NCI-H2196 treated with DMSO at 0.1 percent for 48 hours (cell line): Measurements from ENCODE around the gene FOXF1.

Experiments used
- DNase-seq: peaks from one replicate; lab custom pipeline; 2025; ENCODE audit not compliant: unreplicated experiment; lab: John Stamatoyannopoulos, UW

The FOXF1 gene

DNA sequence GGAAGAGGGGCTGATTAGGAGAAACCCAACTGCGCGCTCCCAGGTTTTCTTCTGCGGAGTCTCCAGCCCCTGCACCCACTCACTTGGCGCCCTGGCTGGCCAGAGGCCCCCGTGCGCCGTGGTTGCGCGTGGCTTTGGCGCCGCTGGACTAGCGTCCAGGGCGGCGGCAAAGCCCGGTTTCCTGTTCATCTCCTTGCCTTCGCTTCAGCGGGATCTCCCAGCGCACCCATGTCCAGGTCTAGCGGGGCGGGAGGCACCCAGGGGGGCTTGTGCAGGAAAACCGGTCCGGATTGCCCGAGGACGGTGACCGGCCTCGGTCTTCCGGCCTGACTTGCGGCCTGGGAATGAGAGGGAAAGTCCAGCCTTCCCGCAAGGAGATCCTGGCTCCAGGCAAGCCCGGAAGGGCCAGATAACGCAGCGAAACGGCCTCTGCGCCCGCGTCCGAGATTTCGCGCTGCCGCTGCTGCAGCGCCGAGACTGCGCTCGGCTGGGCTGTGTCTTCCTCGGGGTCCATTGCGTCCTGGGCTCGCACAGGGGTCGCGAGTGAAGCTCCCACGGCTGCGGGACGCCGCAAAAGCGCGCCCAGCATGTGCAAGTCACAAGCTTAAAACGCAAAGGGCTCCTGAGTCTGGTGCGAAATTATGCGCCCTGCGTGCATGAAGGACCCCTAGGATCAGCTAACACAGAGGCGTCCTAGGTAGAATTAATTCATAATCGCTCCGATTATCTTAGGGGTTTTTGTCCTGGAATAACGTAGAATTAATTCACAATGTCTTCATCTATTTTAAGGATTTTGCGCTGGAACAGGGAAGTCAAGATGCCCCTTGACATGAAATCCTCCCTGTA, 5.7 kb downstream of the FOXF1 start:
- no peak for DNase-seq

DNA sequence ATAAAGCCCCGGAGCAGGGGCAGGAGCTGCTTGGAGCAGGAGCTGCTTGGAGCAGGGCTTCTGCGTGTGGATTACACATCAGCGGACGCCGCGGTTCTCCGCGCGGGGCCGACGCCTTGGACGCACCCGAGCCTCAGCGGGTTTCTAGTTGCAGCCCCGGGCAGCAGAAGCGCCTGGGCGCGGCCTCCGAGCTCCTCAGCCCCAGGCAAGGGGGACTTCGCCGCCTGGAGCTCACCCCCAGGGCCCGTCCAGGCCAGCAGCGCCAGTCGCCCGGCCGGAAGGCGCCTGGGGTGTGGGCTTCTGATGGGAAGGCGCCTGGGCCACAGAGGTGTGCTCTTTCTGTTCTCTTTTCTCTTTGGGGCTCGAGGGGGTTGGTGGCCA, 6.3 kb downstream of the FOXF1 start:
- no peak for DNase-seq

DNA sequence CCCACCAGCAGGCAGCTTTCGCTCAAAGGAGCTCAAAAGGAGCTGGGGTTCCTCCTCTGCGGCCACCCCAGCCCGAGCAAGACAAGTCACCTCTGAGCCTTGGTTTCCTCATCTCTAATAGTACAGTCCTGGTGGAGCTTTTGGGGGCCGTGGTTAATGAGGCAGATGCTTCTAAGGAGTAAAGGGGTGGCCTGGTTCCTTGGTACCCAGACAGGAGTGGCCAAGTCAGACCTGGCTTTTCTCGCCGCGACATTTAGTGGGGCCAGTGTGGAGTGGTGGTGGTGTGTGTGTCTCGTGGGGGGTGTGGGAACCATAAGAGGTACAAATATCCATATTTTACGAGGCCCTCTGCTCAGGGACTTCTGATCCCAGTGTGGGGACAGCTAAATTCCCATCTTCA, 6.7 kb downstream of the FOXF1 start:
- DNase-seq, result no peak

DNA sequence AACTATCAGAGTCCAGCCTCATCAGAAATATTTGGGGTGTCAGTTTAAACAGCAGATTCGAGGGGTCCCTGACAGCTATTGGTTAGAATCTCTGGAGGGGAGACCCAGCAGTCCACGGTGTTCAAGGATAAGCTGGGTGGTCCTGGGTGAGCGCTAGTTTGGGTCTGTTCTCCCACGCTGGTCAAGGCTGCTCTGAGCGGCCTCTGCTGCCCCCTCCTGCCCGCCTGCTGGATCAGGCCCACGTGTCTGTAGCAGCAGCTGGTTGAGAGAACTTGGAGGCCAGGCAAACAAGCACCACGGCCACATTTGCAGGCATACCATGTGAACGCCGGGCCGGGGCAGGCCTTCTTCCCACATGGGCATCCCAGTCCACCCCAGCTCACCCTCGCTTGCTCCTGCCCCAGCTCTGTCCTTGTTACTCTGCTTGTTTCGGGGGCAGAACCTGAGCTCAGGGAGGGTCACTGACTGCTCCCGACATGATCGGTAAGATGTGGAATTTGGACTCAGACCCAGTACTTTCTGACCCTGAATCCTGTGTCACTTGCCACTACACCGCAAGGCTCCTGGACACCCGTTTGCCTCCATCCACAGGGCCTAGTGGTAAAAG, 7.4 kb downstream of the FOXF1 start:
- no peak for DNase-seq

DNA sequence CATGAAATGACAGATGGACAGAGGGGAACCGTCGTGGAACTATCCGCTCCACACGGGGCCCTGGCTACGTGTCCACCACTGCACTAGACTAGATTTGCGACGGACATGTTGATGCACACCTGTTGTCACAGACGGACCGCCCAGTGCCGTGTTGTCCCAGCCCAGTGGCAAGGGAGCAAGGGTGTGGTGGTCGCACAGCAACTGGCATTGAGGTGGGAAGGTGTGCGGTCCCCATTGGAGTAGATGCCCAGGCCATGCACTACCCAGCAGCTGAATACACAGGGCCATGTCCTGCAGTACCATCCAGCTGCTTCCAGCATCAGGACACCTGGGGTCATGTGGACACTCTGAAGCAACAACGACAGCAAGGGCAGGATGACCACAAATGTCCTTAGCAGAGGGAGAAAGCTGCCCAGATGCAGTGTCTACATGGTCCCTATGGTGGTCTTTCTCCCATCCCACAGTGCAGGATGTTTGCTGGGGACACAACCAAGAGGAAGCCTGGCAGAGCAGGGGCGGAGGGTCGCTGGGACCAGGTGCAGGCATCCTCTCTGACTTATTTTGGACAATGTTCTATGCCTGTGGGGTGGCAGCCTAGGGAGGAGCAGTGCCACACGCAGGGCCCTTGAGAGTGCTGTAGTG, 8.8 kb downstream of the FOXF1 start:
- DNase-seq, result no peak

DNA sequence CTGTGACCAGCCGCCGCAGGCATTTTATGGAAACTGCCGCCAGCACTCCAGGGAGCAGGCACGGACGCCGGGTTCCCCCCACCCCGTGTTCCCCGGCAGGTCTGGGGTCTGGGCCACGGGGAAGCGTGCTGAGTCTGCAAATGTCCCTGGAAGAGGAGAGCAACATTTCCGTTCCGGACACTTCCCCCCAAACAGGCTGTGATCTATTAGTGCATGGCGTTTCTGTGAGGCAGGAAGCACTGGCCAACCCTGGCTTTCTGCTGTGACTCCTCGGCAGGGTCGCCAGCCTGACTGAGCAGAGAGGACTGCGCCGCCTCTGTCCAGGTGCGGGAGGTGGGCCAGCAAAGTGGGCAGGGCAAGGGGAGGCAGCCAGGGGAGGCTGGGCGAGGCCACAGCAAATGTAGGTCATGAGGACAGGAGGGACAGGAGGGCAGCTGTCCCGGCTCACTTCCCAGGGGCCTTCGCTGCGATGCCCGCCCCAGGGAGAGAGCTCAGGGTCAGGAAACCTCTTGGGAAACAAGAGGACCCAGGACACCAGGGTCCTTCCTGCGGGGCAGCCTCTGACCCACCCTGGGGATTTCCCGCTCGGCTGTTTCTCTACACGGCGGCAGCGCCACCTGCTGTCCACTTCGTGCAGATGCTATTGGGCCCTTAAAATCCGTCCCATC, 9.5 kb downstream of the FOXF1 start:
- no peak for DNase-seq

DNA sequence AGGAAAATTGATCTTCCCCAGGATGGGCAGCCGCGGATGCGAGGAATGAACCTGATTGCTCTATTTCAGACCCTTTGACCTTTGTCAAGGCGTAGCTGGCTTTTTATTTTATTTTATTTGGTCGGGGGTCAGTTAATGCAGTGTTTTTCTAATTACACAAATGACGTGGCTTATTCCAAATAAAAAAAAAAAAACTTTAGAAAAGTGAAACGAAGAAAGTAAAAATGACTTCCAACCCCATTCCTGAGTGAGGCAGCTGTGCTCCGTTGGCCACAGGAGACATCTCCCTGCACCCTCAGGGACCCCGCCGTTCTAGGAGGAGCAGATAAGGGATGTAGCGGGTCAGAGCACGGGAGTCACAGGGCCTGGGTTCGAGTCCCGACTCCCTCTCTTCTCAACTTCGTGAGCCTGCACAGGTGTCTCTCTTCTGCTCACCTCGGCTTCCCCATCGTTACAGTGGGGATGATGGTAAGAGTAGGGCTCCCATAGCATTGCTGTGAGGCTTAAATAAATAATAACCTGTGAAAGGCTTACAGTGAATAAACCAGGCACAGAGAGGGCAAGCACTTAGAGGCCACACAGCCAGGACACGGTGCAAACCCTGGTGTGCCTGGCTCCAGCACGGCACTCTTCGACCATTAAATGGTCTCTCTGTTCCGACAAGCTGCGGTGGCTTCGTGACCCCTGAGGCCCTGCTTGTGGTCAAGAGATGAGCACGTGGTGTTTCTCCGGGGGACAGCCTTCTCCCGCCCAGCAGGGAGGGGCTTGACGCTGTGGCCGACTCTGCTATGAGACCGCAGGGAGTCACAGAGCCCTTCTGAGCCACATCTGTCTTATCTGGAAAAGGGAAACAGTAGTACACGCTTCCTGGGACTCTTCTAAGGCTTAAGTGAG, 10.2 kb downstream of the FOXF1 start:
- DNase-seq, result no peak

DNA sequence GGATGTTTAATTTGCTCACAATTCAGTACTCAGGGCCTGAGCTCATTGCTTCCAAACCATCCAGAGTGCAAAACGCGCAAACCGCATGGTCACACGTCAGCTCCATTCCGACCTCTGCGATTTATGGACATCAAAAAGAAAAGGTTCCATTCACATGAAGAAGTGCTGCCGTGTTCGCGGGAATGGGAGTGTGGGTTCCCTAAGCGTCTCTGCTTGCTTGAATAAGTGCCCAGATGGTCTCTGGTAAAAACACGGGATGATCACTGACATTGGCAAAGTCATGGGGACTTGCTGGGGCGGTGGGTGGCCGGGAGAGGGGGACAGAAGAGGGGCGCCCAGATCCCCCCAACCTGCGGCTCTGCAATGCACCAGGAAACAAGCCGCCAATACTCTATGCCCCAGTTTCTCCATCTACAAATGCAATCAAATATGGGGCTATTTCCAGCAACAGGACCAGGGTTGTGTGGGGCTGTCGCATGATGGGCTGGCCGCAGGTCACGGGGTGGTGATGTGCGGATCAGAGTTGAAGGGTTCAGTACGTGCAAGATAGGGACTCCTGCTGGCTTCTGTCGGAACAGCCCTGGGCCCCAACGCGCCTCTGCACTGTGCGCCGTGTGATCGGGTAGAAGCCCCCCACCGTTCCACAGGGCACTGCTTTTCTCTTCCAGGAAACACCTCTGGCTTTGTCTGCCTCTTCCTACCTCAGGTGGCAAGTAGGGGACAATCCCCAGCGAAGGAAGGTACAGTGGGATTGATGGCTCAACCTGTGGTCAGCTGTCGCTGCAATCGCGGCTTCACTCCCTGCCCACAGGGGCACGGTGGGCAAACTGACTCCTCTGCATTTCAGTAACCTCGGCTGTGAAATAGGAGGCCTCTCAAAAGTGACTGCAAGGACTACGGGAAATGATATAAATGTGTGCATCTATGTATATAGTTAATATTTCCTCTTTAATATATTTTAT, 11.2 kb downstream of the FOXF1 start:
- DNase-seq, result no peak

DNA sequence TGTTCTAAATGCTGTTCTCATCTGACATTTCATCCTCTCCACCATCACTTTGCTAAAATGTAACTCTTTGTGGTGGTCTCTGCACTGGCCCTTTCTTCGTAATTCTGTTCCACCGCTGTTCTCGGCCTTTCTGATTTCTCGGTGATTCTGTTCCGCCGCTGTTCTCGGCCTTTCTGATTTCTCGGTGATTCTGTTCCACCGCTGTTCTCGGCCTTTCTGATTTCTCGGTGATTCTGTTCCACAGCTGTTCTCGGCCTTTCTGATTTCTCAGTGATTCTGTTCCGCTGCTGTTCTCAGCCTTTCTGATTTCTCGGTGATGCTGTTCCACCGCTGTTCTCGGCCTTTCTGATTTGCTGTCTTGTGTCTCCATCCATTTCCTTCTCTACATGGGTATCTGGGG, 12.3 kb downstream of the FOXF1 start:
- DNase-seq, result no peak

DNA sequence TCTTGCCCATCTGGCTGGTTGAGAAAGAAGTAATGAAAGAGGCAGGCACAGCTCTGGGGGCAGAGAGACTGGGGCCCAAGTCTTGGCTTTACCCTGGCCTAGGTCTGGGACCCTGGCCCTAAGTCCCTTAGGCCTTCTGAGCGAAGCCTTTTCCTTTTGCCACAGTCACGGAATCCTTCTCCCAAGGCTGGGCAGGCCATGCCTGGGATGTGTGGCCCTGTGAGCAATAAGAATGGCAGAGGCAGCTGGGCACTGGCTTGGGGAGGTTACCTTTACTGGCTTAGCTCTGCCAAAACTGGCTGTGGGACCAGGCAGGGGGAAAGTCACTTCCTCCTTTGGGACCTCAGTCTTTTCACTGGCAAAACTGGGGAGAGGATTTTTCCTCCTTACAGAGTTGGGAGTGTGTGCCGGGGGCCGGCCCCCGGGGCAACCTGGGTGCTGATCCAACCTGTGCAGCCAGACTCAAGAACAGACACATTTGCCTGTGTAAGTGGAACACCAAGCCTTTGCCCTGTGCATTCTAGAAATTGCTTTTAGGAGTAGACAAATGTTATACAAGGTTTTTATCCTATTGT, 12.9 kb downstream of the FOXF1 start:
- no peak for DNase-seq

DNA sequence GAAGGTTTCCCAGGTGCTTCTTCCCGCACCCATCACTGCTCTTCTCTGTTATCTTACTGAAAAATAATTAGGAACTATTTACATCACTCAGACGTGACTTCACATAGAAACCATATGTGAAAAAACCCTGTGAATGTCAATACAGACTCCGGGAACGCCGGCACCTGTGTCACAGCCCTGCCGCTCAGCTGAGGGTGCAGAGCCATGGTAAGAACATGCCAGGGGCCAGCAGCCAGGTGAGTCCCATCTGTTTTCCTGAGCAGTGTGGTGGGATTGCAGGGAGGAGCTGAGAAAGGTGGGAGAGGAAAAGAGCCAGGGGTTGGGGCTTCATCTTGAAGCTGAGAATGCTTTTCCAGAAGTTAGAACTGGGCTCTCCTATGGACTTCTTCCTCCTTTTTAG, 13.7 kb downstream of the FOXF1 start:
- DNase-seq, result no peak

DNA sequence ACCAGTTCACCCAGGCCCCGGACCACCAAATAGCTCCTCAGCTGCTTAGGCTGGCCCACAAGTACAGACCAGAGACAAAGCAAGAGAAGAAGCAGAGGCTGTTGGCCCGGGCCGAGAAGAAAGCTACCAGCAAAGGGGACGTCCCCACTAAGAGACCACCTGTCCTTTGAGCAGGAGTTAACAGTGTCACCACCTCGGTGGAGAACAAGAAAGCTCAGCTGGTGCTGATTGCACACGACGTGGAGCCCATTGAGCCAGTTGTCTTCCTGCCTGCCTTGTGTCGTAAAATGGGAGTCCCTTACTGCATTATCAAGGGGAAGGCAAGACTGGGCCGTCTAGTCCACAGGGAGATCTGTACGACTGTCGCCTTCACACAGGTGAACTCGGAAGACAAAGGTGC, 15.4 kb downstream of the FOXF1 start:
- no peak for DNase-seq

DNA sequence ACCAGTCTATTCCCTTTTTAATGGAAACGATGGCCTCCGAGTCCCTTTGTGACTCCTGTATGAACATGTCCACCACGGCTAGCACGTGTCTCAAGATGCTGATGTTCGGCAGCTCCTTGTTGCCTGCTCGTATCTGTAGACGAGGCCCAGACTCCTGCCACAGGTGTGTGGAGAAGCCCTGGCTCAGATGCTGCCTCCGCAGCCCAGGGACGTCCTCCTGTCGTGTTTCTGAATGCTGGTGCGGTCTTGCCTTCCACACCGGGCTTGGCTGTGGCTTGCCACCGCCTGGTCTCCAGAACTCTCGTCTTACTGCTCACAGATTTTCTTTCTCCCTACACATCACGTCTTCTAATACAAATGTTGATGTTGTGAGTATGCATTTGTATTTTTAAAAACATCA, 17.0 kb downstream of the FOXF1 start:
- no peak for DNase-seq

DNA sequence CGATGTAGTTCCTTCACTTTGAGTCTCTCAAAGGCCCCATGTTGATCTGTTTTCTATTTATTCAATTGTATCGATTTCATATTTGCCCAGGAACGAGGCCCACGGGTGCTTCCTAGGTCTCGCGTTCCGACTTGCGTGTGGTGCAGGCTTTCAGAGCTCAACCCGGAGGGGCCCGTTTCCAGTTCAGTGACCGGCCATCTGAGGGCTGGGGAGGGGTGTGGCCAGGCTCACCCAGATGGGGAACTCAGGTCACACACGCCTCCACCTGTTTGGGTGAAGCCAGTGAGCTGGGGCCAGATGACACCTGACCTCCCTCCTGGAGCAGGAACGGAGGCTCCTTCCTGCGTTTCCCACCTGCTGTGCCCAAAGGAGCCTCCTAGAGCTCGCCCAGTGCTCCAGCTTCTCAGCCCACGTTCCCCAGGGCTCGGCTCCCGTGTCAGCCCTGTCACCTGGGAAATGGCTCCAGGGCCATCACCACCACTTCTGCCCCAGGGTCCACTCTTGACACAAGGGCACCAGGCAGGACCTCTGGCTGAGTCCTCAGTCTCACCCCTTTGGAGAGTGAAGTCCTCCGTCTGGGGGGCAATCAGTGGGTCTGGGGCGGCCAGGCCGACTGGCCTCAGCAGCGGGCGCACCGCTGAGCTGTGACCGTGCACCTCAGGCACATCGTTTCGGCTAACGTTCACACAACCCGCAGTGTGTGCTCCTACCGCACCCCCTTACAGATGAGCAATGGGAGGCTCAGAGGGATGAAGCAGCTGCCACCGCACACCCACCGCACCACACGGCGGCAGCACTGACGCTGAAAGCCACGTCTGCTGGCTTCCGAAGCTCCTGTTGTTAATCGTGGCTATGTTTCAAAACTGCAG, 18.0 kb downstream of the FOXF1 start:
- DNase-seq, result no peak

DNA sequence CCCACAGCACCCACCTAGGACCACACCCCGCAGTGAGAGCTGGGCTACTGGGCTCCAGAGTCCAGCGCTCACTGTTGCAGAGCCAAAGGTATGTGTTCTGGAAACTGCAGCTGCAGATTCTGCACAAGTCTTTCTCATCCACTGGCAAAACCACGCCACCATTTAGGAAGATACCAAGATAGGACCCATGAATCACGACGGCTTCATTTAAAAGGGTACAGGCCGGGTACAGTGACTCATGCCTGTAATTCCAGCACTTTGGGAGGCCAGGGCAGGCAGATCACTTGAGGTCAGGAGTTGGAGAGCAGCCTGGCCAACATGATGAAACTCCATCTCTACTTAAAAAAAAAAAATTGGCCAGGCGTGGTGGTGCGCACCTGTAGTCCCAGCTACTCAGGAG, 18.8 kb downstream of the FOXF1 start:
- no peak for DNase-seq

DNA sequence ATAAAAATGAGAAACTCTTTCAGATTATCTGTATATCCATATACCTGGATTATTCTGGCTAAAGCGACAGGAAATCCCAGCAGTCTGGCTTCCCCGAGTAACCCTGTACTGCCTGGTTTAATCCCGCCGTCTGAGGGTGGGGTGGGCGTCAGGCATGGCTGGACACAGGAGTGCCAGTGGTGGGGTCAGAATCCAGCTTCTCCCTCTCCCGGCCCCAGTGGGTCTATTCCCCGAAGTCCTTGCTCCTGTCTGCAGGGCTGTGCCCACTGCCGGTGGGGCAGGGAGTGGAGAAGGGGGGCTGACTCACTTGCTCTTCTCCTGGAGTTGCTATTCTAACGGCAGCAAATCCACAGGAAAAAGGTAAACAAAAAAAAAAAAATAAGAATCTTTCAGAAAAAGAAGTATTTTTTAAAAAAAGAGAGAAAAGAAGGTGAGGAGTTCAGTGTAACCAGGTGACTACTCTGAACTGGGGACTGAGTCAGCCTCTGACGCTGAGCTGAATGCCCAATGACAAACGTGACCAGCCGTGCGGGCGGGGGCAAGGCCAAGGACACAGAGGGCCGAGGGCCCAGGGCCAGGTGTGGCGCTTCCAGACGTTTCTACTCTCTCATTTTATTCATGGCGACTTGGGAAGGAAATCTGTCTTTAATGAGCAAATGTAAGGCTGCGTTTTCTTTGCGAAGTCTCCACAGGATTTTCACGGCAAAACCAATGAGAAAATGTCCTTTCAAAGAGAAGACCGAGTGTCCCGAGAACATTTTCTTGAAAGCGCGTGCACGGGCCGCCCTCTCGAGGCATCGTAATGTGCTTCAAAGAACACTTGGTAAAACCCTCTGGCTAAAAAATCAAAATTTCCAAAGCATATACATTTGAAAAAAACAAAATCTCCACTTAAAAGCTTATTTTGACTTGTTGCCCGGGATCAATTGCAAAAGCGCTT, 20.2 kb downstream of the FOXF1 start:
- no peak for DNase-seq

DNA sequence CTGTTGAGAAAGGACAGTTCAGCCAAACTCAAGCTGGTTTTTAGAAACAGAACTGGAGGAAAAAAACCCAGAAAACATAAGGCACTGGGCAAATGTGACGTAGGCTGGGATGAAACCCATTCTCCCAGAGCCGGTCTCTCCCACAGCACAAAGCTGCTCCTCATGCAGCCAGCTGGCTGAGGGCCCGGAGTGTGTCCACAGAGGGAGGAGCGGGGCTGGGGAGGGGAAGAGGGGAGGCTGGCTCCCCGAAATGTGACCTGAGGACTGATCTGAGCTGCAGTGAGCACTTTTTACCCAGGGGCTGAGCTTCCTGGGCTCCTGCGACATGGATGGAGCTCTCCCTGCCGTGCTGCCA, 20.8 kb downstream of the FOXF1 start:
- no peak for DNase-seq
